ENCODE data around the gene OSBPL1A. TPM values are rescaled to one million over a fixed set of nuclear protein-coding genes. Genes with fewer than 3 reads are reported as not detected.

OSBPL1A gene
- total and polyA plus RNA-seq, 2 of the 8 experiments (the other 6 are each of a cell fraction or from before 2014, with no cell fraction given), result 53.2 to 74.9 TPM

- TF ChIP-seq ASH2L (IDR thresholded peaks at IDR 0.05; ENCODE audit: low read length) (peak; percentile 91), HDAC2 (IDR thresholded peaks at IDR 0.05; ENCODE audit: borderline replicate concordance in 1 of 2, low read depth in 2 of 2, low read length in 2 of 2) (peak in 1 of 2 experiments; percentile 68; a peak in 1 of 4 replicates), JUN (IDR thresholded peaks at IDR 0.05; ENCODE audit: low read depth, low read length) (no peak), YY1 (IDR thresholded peaks at IDR 0.05; ENCODE audit: low read depth, low read length) (peak; percentile 27; the same call in 1 of the 2 replicates), RXRA (IDR thresholded peaks at IDR 0.05; ENCODE audit: insufficient read depth, low read depth, low read length) (no peak), GABPA (IDR thresholded peaks at IDR 0.05; ENCODE audit: borderline replicate concordance, insufficient read depth, low read length) (peak; percentile 99), POLR2AphosphoS5 (IDR thresholded peaks at IDR 0.05; ENCODE audit: low read depth, low read length) (peak; percentile 95), SP4 (IDR thresholded peaks at IDR 0.05; ENCODE audit: low read length) (no peak; the same call in 1 of the 2 replicates), GTF2F1 (IDR thresholded peaks at IDR 0.05; ENCODE audit: borderline replicate concordance, low read depth, low read length) (peak; percentile 57; the same call in 1 of the 2 replicates), POLR2A (IDR thresholded peaks at IDR 0.05; ENCODE audit: control extremely low read depth in 1 of 2, low read depth in 2 of 2, low read length in 2 of 2) (peak; percentile 73 to 98), TEAD4 (IDR thresholded peaks at IDR 0.05; ENCODE audit: low read depth, low read length) (peak; percentile 36; the same call in 1 of the 2 replicates), TBP (IDR thresholded peaks at IDR 0.05; ENCODE audit: low read depth, low read length) (peak; percentile 84)
- TF ChIP-seq, protein P1, sequence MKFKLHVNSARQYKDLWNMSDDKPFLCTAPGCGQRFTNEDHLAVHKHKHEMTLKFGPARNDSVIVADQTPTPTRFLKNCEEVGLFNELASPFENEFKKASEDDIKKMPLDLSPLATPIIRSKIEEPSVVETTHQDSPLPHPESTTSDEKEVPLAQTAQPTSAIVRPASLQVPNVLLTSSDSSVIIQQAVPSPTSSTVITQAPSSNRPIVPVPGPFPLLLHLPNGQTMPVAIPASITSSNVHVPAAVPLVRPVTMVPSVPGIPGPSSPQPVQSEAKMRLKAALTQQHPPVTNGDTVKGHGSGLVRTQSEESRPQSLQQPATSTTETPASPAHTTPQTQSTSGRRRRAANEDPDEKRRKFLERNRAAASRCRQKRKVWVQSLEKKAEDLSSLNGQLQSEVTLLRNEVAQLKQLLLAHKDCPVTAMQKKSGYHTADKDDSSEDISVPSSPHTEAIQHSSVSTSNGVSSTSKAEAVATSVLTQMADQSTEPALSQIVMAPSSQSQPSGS (IDR thresholded peaks at IDR 0.05; ENCODE audit: low read length), result no peak
- TF ChIP-seq, protein P2, sequence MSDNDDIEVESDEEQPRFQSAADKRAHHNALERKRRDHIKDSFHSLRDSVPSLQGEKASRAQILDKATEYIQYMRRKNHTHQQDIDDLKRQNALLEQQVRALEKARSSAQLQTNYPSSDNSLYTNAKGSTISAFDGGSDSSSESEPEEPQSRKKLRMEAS (IDR thresholded peaks at IDR 0.05), result peak; percentile 90
These were observed 29.0 kb upstream of the OSBPL1A start, which contains the start of gene IMPACT (continued) for GRCh38 chr18:24426398-24427294.
